Erythroblast (primary cell): ENCODE measurements around the gene GHR.

Source experiments
- GATA1 ChIP-seq: IDR thresholded peaks from 2 replicates; pipeline ENCODE4 v1.6.1; 2011; ENCODE audit warnings: low read depth, mild to moderate bottlenecking, control low read depth, low read length, moderate library complexity
- POLR2A ChIP-seq: IDR thresholded peaks from 2 replicates; pipeline ENCODE4 v1.6.1; 2011; ENCODE audit warnings: mild to moderate bottlenecking, low read length

DNA sequence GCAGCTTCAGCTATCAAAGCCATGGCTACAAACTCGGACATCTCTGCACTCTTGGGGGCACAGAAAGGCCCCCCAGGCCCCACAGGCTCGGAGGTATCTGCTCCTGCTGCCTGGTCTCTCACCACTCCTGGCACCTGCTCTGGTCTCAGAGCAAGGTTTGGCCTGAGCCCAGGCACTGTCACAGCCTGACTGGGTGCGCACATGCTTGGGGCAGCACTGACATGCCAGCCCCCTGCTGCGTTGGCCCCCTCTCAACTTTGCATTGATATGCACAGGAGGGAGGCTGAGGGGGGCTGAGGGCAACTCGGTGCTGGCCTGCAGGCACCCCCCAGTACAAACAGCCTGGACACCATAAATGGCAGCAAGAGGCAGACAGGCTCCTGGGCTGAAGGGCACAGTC, 27.1 kb upstream of the GHR start:
- TF ChIP-seq POLR2A (no peak), GATA1 (no peak)
